ENCODE results near the gene RPL6.
"Not testable (repeated sequence)": the region's sequence is repeated elsewhere in the genome, so short reads cannot be mapped to it uniquely, and the experiment has no call there.

Gene RPL6

DNA sequence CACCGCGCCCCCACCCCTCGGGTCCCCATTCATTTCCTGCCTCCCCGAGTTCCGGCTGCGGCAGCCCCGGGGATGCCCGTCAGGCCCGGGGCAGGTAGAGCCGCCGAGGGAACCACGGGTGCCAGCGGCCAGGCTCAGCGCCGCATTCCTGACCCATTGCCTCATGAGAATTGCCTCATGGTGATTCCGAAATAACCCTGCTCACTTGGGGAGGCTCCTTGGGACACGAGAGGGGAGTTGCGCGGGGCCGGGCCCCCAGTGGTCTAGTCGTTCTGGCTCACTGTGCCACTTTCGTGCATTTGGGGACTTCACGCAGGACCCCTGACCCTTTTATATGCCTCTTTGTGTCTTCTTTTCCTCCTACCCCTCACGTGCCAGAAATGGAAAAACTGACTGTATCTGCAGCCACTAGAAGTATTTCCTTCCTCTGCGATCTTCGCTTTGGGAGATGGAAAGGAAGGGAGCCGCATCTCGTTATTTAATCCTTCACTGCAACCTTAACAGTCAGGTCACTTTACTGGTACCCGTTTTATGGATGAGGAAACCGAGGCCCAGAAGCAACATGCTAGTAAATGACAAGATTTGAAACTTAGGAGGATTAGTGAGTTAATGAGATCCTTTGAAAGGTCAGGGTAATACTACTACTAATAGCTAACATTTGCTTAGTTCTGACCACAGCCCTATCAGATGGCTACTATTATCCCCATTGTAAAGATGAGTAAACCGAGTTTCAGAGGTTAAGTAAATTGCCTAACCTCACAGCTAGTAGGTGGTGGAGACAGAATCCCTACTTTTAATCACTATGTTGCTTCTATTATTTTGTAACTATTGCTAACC is 10.1 kb upstream of the RPL6 start:
- DNase-seq: peak; percentile 63 to 77 (median 72)

DNA sequence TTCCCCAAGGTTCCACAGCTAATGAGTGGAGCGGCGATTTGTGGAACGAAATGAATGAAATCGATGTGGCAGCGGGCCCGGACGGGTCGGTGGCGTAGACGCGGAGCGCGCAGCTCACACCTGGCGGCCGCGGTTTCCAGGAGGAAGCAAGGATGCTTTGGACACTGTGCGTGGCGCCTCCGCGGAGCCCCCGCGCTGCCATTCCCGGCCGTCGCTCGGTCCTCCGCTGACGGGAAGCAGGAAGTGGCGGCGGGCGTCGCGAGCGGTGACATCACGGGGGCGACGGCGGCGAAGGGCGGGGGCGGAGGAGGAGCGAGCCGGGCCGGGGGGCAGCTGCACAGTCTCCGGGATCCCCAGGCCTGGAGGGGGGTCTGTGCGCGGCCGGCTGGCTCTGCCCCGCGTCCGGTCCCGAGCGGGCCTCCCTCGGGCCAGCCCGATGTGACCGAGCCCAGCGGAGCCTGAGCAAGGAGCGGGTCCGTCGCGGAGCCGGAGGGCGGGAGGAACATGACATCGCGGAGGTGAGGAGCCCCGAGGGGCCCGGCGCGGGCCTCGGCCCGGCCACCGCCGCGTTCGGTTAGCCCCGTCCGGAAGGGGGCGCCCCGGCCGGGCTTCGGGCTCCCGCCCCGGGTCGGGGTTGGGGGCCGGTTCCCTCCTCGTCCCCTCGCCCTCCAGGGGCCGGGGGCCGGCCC is 9.3 kb upstream of the RPL6 start, which contains the start of gene PTPN11:
PTPN11 (plus strand) TSS at position 340 of the 689 bp plus-strand sequence; CDS start at position 505, 165 bp downstream.
- DNase-seq: peak; percentile 86 to 95 (median 92)

DNA sequence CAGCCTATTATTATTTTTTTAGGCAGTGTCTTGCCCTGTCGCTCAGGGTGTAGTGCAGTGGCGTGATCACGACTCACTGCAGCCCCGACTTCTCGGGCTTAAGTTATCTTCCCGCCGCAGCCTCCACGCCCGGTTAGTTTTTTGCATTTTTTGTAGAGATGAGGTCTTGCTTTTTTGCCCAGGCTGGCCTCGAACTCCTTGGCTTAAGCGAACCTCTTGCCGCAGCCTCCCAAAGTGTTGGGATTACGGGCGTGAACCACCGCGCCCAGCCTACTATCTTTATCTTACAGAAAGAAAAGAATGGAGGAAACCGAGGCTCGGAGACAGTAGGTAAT is 8.8 kb upstream of the RPL6 start:
- DNase-seq: no peak

DNA sequence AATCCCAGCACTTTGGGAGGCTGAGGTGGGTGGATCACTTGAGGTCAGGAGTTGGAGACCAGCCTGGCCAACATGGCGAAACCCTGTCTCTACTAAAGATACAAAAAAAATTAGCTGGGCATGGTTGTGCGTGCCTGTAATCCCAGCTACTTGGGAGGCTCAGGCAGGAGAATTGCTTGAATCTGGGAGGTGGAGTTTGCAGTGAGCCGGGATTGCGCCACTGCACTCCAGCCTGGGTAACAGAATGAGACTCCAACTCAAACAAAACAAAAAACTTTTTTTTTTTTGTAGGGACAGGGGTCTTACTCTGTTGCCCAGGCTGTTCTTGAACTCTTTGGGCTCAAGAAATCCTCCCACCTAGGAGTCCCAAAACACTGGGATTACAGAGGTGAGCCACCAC is 6.1 kb upstream of the RPL6 start:
- DNase-seq: not testable (repeated sequence)

DNA sequence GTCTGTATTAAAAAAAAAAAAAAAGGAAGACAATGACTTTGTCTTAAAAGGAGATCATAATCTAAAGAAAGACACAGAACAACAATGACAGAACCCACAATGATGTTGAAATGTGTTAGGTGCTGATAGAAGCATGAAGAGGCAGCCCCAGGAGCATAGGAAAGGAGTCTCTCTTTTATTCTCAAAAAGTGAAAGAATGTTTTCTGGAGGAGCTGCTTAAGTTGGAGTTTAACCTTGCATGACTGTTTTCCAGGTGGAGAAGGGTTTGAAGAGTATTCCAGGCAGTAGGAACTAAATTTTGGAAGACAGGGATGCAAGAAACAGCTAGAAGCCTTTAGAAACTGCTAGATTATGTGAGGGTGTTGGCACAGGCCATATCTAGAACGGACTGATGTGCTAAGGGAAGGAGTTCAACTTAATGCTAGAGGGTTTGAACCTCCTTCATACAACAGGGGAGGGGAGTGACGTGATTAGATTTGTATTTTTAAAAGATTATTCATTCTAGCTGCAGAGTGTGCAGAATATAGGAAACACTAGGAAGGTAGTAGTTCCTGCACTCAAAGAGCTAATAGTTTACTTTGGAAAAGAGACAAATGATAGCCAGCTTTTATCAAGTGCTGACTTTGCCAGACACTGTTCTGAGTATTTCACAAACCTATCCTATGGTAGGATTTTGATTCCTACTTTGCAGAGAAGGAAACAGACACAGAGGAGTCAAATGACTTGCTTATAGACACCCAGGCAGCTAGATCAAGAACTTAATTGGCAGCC is 4.6 kb upstream of the RPL6 start:
- DNase-seq: no peak

DNA sequence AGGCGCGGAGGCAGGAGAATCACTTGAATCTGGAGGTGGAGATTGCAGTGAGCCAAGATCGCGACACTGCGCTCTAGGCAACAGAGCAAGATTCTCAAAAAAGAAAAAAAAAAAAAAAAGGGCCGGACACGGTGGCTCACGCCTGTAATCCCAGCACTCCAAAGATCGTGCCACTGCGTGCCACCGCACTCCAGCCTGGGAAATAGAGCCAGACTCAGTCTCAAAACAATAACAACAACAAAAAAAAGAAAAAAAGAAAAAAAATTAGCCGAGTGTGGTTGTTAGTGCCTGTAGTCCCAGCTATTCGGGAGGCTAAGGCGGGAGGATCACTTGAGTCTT is 470 bp upstream of the RPL6 start:
- DNase-seq: no peak

DNA sequence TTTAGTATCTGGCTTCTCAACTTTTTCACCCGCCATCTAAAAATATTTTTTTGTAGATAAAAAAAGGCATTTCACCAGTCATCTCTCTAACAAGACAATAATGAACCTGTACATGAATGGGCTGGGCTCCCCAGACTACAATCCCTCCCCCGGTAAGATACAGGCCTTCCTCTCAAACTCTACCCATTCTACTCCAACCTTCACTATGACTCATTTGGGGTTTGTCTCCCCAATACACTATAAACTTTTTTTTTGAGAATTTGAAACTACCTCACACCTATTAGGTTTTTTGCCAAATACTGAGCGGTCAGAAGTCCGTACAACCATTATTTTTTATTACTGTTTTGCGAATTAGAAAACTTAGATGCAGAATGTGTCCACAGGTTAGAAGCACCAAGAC is 784 bp downstream of the RPL6 start:
- no peak for DNase-seq

DNA sequence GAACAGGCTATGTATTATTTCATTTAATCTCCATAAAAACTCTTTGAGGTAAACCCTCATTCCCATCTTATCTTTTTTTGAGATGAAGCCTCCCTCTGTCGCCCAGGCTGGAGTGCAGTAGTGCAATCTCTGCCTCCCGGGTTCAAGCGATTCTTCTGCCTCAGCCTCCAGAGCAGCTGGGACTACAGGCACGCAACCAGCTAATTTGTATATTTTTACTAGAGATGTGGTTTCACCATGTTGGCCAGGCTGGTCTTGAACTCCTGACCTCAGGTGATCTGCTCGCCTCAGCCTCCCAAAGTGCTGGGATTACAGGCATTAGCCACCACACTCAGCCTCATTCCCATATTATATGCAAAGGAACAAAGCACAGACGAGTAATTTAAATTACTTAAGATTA is 1.7 kb downstream of the RPL6 start:
- DNase-seq: not testable (repeated sequence)

DNA sequence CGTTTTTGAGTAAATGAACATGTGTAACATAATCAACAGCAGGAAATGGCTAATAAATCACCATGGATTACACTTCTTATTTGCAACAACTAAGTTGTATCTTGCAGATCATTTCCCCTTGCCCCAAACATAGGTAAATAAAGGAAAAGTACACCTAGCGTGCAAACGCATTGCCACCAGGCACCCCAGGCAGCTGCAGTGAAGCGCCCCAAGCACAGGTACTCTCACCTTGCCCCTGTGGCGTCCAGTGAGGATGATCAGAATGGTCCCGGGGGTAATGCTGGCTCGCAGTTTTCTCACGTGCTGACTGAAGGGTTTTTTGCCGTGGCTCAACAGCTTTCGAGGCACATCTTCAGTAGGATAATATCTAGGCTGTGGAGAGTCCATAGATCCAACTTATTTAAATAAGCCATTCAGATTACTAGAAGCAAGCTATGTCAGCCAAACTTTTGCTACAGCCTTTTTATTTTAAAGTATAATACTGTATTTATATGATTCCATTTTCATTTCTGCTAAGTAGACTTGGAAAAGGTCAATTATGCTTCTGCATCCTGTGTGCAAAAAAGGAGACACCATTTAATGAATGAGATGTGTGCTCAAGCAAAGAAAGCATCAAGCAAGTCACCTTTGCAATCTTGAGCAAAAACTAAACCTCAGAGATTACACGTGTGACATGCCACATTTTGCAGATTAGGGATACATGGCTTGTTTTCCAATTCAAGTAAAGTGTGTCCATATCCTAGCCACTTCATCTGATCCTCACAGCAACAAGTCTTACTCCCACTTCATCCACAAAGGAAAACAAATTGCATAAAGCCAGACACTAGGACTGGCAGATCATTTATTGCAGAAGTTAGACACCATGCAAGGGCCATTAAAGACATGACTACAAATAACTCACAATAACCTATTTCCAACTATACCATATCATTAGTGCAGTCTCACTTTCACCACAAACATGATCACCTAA is 2.6 kb downstream of the RPL6 start:
- no peak for DNase-seq

DNA sequence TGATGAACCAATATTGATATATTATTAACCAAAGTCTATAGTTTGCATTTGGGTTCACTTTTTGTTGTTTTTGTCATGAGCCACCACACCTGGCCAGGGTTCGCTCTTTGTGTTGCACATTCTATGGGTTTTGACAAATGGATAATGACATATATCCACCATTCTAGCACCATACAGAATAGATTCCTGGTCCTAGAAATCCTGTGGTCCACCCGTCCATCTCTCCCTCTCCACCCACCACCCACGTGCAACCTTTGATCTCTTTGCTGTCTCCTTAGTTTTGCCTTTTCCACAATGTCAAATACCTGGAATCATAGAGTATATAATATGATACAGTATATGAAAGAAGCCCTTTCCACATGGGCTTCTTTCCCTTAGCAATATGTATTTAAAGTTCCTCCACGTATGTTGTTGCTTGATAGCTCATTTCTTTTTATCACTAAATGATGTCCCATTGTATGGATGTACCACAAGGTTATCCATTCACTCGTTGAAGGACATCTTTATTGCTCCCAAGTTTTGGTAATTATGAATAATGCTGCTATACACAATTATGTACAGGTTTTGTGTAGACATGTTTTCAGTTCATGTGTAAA is 7.4 kb downstream of the RPL6 start:
- DNase-seq: no peak

DNA sequence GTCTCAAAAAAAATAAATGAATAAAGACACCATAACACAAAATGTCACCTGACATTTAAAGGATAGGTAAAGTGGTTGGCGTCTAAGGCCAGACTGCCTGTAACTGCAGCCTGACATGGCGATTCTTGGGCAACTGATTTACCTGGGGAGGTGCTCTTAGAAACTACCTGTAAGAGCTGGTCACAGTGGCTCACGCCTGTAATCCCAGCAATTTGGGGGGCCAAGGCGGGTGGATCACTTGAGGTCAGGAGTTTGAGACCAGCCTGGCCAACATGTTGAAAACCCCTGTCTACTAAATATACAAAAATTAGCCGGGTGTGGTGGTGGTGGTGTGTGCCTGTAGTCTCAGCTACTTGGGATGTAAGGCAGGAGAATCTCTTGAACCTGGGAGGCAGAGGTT is 8.4 kb downstream of the RPL6 start:
- DNase-seq: no peak

DNA sequence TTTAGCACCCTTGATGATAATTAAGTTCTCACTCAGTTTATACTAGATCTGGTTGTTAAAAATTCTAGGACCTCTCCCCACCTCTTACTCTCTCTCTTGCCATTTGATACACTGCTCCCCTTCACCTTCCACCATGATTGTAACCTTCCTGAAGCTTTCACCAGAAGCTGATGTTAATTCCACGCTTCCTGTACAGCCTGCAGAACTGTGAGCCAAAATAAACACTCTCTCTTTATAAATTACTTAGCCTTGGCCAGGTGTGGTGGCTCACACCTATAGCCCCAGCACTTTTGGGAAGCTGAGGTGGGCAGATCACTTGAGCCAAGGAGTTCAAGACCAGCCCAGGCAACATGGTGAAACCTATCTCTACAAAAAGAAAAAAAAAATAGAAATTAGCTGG is 16.1 kb downstream of the RPL6 start:
- DNase-seq: no peak

DNA sequence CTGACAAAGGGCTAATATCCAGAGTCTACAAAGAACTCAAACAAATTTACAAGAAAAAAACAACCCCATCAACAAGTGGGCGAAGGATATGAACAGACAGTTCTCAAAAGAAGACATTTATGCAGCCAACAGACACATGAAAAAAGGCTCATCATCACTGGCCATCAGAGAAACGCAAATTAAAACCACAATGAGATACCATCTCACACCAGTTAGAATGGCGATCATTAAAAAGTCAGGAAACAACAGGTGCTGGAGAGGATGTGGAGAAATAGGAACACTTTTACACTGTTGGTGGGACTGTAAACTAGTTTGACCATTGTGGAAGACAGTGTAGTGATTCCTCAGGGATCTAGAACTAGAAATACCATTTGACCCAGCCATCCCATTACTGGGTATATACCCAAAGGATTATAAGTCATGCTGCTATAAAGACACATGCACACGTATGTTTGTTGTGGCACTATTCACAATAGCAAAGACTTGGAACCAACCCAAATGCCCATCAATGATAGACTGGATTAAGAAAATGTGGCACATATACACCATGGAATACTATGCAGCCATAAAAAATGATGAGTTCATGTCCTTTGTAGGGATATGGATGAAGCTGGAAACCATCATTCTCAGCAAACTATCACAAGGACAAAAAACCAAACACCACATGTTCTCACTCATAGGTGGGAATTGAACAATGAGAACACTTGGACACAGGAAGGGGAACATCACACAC is 19.3 kb downstream of the RPL6 start:
- DNase-seq: not testable (repeated sequence)

DNA sequence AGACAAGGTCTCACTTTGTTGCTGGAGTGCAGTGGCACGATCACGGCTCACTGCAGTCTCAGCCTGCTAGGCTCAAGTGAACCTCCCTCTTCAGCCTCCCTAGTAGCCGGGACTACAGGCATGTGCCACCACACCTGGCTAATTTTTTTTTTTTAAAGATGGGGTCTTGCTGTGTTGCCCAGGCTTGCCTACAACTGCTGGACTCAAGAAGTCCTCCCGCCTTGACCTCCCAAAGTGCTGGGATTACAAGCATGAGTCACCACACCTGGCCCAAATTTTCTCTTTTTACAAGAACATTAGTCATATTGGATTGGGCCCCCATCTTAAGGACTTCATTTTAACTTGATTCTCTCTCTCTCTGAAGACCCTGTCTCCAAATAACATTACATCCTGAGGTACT is 20.2 kb downstream of the RPL6 start:
- DNase-seq: no peak

DNA sequence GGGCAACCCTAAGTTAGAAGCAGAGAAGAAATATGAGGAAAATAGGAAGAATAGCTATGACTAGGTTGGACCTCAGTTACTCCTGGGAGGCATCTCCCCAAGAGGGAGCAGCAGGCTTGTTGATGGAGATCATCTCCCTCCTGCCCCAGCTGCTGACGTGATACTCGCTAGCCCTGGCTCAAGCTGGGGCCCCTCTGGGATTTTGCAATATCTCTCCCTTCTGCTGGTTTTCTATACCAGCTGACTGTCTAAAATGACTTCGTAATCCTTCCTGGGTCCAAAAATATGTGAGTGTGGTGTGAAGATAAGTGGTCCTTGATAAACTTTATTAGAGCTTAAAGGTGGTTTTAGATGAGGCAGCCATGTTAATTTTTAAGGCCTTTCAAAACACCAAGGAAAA is 22.7 kb downstream of the RPL6 start:
- DNase-seq: peak; percentile 13 to 44 (median 31)

DNA sequence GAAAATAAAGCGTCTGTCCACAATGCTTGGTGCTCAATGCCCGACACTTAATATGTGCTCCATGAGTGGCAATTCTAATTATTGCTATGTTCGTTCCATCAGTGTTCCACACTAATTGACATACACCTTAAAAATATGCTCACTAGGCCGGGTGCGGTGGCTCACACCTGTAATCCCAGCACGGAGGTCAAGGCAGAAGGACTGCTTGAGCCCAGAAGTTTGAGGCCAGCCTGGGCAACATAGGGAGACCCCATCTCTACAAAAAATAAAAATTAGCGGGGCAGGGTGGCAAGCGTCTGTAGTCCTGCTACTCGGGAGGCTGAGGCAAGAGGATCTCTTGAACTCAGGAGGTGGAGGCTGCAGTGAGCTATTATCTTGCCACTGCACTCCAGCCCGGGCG is 26.5 kb downstream of the RPL6 start:
- DNase-seq: no peak

DNA sequence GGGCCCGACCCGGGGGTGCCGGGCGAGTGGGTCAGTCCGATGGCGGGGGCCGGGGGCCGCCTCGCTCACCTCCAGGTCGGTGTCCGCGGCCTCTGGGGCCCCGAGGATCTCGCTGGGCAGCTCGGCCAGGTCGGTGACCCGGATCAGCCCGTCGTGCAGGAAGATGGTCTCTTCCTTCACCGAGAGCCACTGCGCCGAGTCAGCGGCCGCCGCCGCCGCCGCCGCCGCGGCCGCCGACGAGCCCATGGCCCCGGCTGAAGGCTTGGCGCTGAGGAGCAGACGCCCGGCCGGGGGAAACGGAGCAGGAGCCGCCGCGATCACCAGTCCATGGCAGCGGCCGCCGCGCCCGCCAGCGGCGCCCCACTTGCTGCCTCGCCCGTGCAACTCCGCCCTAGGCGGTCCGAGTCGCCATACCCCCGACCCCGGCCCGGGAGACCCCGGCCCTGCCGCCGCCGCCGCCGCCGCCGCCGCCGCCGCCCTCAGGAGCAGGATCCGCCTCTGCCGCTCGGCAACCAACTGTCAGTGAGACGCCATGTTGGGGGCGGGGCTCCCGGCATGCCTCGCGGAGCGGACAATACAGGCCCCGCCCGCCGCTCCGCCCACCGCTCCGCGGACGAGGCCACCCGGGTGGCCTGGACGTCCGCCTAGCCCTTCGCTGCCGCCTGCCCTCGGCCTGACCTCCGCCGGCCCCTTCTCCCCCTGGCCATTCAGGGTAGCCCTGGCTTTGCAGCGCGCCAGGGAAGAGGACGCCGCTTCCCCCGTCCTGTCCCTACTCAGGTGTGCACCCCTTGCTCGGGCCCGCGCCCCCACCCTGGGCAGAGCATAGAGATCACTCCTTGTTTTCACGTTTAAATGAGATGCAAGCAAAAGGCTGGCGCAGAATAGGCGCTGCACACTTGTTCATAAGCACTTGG is 27.3 kb downstream of the RPL6 start, which contains the start of gene HECTD4:
HECTD4 (minus strand) TSS at position 549 of the 914 bp plus-strand sequence; CDS start at position 246, 303 bp downstream.
- peak; percentile 96 to 99 (median 97) for DNase-seq

DNA sequence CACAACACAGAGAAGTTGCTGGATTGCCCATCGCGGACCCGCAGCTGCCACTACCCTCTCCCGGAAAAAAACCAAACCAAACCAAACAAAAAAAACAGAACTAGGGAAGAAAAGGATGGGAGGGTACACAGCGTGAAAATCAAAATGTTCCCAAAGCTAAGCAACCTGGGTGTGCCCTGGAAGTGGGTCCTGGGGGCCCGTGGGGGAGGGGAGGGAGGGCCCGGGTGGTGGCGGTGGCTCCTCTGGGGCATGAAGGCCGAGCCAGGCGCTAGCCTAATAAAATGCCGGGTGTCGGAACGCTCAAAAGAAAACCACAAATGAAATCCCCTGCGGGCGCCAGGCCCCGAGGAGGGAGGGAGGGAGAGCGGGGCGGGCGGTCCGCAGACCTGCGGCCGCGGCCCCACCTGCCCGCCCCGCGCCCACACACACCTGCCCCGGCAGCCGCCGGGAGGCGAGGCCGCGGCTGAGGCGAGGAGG is 28.0 kb downstream of the RPL6 start:
- DNase-seq: peak in 3 of 4 experiments; percentile 14 to 35 (median 30)

DNA sequence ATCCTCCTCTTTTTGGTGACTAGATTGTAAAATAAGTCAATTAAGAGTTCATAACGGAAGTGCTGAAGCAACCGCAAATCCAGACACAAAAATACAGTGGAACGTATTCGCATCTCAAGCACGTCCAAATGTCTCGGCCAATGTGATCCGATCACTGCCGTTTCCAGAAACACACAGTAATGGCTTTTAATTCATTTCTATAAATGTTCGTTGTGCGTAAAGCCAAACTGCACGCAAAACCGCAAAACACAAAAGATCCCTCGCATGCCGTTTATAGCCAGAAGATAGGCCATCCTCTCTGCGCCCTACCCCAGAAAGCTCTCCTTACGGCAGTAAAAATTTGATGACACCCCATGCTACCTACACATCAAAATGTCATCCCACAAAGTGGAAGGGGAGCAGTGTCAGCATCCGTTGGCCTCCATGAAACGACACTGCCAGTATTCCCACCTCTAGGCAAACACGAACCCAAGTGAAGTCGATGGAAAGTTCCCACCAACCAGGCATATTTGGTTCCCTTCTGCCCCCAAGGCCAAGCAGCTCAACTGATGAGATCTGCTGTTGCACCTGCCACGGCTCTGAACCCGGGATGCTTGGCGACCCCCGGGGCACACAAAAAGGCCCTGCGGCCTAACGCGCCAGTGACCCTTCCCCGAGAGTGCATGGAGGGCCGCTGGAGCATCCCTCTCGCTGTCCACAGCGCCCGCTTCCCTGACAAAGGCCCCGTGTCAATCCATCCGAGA is 28.6 kb downstream of the RPL6 start:
- peak in 1 of 4 experiments; percentile 3 for DNase-seq

All from suppressor macrophage (primary cell).